Skin epidermis (tissue), 12 donors: Measurements from ENCODE around the gene CD247.
A peak's percentile ranks its signal among the peaks of the same experiment; 100 is the strongest.

Experiments used
- H3K27ac ChIP-seq, 21 experiments: fragments of 200-600 bp; sonication (generic) in 11 of 21; one replicate each; pipeline ENCODE4 v1.5.0; 2020; ENCODE audit warnings: mild to moderate bottlenecking in 3 of 21, inconsistent platforms in 2 of 21, moderate library complexity in 2 of 21
- H3K4me3 ChIP-seq, 7 experiments: fragments of 200-600 bp; sonication (generic) in 2 of 7; one replicate each; pipeline ENCODE4 v1.5.0; 2020; ENCODE audit warnings: inconsistent platforms in 2 of 7, mild to moderate bottlenecking in 2 of 7, moderate library complexity in 1 of 7

Gene CD247

DNA sequence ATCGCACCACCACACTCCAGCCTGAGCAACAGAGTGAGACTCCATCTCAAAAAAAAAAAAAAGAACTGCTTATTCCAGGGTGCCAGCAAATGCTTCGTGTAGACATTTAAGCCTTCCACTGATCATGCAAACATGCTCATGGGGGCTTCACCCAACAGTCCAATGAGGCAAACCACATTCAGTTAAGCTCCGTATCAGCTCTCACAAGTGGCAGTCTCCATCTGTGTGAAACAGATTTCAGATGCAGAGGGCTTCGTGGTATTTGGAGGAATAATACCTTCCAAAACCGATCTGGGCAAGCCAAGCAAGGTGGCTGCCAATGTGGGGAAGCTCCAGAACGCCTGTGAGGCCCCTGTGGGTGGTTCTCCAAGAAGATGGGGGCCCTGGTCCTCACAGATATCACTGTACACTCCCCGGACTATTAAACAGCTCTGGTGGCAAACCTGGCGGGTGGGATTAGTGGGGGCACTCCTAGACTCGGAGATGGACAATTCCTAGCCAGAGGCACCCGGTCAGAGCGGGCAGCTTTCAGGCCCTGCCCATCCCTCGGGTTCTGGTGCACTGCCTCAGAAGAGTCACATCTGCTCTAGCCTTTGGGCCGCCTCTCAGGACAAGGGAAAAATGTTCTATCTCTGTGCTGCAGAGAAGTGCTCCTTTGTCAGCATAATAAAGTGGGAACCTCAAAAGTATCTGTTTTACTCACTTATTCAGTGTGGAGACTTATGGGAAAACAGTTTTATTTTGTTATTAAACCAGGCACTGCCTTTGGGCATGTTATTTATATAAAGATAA lies 25.1 kb upstream of the CD247 start:
- Histone ChIP-seq H3K4me3 (no peak overlapping the region), H3K27ac (peak overlapping the region in 1 of 21 experiments; percentile 27)

DNA sequence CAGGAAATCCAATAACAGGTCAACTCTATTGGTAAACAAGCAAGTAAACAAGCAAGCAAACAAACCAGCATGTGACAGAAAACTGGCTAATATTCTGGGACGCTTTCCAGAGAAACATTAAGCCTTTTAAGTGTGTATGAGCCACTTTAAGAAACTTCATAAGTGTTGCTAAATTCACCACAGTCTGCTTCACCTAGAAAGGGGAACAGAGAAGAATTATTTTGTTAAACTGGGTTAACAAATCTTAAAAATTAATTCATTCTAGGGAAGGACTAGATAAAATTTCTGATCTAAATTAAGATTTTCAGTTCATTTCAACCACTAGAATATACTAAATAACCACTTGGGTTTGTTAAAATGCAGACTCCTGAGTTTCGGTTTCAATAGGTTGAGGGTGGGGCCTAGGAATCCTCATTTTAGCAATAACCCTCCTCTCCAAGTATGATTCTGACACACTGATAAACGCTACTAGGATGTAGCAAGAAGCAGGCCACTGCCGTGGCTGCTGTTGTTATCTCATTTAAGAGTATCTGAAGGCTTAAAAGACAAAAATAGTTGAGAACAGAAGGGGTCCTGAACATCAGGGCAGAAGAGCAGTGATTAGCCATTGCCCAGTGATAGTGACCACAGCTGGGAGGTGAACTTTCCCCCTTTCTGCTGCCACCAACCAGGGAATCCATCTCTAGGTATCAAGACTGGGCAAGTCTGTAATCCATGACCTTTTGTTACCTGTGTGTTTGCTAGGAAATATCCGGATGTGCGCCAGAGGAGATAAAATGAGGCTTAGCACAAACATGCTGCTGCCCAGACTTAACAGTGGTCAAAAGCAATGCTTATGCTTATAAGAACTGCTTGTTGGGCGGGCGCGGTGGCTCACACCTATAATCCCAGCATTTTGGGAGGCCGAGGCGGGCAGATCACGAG lies 24.0 kb upstream of the CD247 start:
- no peak overlapping the region for H3K4me3 ChIP-seq
- H3K27ac ChIP-seq, result peak overlapping the region in 5 of 21 experiments; percentile 8 to 26 (median 16)

DNA sequence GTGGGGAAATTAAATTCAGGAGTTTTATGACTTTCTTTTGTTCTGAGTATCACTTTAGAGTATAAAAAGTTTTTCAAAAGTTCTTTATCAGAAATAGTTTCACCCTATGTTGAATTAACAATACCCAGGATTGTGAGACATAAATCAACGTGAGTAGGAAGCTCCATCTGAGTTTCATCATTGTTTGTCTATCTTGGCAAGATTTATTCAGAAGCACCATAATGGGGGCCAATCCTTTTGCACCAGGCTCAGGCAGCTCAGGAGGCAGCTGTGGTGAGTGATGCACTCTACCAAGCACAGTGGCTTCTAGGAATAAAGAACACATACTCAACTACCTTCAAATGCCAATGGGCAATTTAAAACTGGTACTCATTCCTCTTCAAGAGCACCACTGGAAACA lies 23.3 kb upstream of the CD247 start:
- peak overlapping the region in 3 of 21 experiments; percentile 11 to 26 (median 16) for H3K27ac ChIP-seq
- no peak overlapping the region for H3K4me3 ChIP-seq

DNA sequence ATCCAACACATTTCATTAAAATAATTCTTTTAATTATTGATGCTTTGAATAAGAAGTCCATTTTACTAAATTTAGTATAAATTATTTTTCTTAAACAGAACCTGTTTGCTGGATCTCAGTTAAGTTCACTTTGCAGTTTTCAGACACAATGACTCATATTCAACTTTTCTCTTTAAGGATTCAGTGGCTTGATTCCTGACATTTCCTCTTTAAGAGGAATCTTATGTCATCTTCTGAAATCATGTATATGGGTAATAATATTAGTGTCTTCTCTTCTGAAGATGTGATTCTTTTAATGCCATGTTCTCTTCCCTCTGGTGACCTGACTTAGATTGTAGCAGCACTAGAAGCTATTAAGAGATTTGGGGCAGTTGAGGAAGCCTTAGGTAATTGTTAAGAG lies 22.7 kb upstream of the CD247 start:
- Histone ChIP-seq H3K4me3 (no peak overlapping the region), H3K27ac (no peak overlapping the region)

DNA sequence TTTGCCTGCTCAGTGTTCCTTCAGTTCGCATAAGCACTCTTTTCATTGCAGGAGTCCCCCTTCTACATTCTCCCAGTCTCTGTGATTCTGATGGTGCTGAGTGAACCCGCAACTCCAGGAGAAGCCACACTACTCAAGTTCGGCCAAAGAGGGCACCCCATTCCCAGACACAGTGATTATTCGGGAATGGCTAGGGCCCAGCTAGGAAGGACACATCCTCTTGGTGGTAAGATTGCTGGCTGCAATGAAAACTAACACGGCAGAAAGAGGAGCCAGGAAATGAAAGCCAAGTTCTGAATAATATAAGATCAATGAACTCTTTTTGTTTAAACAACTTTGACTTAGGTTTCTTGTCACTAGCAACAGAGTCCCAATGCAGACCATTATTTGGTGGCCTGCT lies 20.3 kb upstream of the CD247 start:
- Histone ChIP-seq H3K27ac (no peak overlapping the region), H3K4me3 (no peak overlapping the region)

DNA sequence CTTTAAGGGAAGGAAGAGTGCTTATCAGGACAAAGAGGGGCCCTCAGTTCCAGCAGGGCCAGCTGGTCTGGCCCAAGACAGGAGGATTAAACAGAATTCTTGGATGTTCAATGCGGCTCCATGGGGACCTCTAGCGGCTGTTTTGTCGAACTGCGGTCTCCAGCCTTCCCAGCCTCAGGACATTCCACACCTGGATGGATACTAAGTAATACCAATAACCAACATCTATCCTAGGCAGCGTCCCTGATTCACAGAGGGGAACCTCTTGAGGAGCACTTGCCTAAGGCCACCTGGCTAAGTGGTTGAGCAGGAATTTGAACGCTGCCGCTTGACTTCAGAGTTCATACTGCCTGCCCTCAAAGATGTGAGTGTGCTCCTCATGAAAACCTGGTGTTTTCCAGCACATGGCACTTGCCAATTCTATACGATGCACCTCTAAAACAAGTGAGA lies 15.5 kb upstream of the CD247 start:
- H3K4me3 ChIP-seq, result no peak overlapping the region
- H3K27ac ChIP-seq, result no peak overlapping the region

DNA sequence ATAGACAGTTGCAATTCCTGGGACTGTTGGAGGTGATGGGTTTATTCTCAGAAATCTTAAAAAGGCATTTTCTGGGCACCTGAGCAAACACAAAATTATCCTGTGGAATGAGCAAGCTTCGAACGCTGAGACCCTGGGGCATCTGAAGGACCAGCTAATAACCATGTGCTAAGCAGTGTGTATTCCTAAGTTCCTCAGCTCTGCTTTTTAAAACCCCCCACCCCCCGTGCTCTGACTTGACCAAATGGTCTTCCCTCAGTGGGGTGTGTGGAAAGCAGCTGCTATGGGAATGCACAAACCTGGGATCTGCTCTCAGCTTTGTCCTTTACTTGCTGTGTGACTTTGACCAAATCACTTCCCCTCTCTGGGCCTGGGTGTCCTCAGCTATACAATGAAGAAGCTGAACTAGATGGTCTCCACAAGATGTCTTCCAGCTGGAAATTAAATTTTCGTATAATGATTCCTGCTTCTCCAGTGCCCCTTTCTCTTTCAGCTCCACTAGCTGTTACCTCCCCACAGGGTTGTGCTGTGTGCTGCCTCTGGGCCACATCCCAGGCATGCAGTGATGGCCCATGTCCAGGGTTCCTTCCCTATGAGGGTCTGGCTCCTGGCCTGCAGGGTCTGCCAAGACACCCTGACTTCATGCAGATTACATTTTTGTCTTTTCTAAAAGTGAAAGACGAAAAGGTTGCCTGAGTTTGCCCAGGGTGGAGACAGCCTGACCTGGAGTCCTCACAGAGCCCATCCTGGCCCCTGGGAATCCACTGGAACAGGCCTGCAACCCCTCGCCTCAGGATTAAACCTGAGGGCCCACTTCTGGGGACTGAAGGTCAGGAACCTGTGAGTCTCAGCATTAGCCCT lies 14.9 kb upstream of the CD247 start:
- H3K27ac ChIP-seq, result no peak overlapping the region
- H3K4me3 ChIP-seq, result no peak overlapping the region

DNA sequence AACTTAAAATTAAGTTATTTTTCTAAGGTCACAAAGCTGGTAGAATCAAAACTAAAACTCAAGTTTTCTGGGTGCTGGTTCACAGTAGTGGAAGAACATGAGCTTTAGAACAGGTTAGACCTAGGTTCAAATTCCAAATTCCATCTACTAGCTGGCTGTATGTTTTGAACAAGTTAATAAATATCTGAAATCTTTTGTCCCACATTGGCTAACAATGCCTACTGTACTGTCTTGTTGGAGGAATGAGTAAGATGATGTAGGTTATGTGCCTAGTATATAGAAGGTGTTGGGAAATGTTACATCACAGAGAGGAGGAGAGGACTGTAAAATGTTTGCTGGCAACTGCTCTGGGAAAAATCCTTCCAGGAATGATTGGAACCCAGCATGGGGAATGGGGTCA lies 14.0 kb upstream of the CD247 start:
- Histone ChIP-seq H3K27ac (no peak overlapping the region), H3K4me3 (no peak overlapping the region)

DNA sequence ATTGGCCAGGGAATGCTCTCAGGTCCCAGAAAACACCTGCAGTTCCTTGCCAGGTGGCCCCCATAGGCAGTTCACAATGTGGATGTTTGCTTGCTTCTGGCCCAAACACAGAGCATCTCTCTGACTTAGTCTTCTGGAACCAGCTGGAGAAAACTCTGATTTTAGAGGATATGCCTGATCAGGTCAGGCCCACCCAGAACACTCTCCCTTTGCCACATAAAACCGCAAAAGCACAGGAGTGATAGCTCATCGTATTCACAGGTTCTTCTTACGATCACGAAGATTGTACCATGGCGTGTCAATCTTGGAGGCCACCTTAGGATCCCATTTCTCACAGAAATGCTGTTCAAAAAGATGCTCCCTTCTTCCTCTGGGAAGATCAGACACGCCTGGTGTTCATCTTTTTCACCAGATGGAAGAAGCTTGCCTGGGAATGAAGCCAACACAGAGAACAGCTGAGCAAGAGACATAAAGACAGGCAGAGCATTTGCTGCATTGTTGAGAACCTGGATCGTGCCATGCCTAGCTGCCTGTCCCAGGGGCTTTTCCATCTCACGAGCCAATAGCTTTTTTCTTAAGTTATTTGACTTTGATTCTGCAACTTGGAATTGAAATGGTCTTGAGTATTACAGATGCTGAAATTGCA lies 11.6 kb upstream of the CD247 start:
- no peak overlapping the region for H3K4me3 ChIP-seq
- H3K27ac ChIP-seq, result no peak overlapping the region

DNA sequence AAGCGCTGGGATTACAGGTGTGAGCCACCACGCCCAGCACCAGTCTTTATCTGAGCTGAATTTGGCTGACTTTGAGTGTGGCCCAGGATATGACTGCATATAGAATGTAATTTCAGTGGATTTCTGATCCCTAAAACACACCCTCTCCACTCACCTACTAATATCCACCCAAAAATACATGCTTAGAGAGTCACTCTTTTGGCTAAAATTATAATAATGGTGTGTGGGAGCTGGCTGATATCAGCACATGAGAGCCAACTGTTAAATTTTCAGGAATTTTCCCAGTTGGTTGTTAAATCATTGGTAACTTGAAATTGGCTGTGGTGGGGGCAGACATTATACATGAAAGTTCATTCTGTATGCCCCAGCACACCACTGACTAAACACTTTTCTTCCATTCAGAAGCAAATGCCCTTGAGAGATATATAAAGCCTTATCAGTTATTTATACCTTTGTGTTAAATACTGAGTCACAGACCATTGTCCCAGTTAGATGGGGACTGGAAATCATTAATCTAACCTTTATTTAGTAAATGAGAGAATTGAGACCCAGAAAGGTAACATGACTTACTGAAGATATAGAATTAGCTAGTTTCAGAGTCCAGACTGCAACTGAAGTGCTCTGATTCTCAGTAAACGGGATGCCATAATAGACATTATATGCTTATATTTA lies 9.9 kb upstream of the CD247 start:
- no peak overlapping the region for H3K27ac ChIP-seq

DNA sequence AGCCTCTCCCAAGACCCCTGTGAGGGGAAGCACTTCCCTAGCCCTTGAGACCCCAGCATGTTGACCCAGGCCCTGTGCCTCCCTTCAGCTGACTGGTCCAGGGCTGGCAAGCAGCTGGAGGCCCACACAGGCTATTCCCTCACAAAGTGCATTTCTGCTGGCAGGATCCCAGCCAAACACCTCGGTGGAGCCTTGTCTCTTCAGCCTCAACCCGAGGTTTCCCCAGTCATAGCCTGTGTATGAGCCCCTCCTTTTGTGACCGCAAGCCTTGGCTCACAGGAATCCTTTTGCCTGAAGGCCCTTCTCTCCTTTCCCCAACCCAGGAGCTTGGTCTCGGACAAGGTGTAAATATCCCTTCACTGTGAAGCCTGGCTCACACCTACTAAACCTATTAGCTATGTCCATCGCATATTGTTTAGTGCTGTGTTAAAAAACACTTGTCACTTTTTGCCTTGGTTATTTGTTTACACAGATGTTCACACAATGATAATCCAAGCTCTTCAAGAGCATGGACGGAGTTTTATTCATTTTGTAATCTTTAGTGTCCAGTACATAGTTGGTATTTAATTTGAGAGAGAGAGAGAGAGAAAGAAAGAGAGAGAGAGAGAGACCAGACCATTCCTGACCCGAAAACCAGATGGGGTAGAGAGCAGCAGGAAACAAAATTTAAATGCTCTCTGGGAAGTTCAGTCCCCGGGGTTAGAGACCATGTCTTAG lies 8.5 kb upstream of the CD247 start:
- Histone ChIP-seq H3K4me3 (no peak overlapping the region), H3K27ac (no peak overlapping the region)

More for the DNA sequence above, 9.9 kb upstream of the CD247 start:
- H3K4me3 ChIP-seq, result no peak overlapping the region

DNA sequence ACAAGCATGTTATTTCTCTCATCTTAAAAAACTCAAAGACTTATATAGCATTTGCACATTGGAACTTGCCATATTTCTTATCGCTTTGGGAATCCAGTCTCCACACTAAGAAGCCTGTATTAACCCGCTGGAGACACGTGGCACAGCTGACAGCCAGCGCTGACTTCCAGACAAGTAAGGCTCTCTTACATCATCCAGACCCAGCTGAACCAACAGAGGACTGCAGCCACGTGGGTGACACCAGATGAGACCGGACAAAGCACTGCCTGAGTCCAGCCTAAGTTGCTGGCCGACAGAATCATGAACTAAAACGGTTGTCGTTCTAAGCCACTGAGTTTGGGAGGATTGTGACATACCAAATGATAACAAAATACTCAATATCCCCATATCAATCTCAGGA lies 6.3 kb upstream of the CD247 start:
- Histone ChIP-seq H3K4me3 (no peak overlapping the region), H3K27ac (no peak overlapping the region)

DNA sequence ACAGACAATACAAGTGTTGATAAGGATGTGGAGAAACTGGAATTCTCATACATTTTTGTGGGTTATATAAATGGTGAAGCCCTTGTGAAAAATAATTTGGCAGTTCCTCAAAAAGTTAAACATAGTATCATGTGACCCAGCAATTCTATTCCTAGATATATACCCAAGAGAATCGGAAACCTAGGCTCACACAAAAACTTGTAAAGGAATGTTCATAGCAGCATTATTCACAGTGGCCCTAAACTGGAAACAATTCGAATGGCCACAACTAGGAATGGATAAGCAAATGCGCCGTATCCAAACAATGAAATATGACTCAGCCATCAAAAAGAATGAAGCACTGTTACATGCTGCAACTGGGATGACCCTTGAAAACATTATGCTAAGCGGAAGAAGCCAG lies 3.9 kb upstream of the CD247 start:
- Histone ChIP-seq H3K27ac (no peak overlapping the region), H3K4me3 (no peak overlapping the region)

DNA sequence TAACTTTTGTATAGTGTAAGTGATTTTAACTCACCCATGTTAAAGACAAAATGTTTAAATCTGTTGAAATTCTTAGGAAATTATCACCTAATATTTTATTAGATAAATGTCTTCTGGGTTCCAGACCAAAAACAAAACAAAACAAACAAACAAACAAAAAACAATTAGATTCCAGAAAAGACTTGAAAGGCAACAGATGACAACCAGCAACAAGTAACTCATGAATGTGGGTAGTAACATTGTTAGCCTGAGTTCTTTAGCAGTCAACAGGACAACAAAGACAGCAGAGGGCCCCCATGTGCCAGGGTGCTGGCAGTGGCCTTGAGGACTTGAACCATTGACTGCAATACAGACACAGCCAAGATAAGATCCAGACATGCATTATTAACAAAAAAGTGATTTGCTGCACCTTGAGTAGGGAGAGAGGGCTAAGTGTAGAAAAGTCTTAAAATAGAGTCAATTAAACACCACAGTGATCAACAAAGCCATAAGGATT lies 2.4 kb upstream of the CD247 start:
- Histone ChIP-seq H3K27ac (no peak overlapping the region), H3K4me3 (no peak overlapping the region)

DNA sequence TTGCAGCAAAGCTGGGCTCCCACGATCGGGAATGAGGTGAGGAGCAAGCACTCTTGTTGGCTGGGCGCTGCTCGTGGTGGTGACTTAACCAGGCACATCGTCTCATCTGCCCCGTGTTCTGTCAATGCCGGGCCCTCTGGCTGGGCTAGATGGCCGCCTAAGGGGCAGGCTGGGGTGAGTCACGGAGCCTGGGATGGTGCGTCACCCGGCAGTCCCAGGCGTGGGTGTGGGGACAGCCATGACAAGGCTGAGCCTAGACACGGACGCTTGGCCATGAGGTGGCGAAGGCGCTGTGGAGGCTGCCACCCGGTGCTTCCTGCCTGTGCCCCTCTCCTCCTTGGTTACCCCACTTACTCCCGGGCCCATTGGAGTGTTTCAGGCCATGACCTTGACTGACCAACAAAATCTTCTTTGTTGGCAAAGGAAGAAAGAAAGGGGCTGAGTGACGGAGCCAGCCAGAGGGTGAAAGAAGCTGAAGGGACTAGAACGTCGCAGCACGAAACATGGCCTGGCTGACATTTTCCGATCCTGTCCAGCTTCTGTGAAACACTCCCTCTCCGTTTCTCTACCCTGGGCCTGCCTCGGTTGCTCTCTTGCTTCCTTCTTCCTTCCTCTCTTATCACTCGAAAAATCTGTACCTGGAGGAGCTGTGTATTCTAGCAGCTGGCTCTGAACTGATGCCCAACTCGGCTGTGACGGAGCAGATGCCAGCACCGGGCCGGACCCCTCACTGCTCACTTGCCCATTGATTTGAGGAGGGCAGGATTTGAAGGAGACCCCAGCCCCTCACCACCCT lies 596 bp downstream of the CD247 start:
- H3K27ac ChIP-seq, result peak overlapping the region in 16 of 21 experiments; percentile 19 to 89 (median 67)
- peak overlapping the region; percentile 14 to 41 (median 23) for H3K4me3 ChIP-seq

DNA sequence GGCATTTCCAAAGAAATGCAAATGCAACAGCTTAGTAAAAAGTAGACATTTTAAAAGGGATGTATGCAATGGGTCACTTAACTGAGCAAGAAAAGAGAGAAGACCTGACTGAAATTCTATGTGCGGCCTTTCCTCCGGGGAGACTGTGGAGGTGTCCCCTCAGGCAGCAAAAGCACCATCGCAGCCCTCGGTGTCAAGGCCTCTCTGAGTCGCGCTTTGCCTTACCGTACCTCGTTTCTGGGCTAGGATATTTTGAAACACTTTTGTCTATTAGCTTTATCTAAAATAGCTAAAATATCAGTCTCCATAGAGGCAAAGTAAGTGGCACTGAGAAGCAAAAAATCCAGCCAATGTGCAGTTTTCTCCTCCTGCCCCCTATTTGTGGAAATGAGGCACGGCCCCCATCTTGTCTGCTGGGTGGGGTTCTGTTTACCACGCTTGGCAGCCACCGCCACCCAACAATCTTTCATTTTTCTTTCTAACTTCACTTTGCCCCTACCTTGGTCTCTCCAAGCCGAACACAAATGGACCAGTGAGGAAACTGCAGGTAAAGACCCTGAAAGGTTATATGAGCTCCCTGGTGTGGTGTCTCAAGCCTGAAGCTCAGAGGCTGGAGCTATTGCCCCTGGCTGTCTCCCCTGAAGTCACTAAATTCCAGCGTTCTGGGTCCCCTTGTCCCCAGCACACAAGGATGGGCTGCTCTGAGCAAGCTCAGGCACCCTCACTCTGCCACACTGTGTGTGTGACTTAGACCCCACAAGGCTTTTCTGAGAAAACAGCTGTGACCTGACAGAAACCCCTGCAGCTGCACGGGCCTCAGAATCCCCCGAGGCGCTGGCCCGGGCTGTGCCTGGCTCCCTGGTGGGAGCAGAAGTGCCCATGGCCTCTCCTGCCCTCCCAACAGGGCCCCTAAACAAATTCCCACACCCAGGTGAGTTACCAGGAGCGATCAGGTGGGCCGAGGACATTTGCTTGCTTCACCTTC lies 1.6 kb downstream of the CD247 start:
- Histone ChIP-seq H3K27ac (peak overlapping the region in 16 of 21 experiments; percentile 19 to 89 (median 67)), H3K4me3 (peak overlapping the region; percentile 14 to 41 (median 23))
